ENCODE results near the gene FAM114A1. TPM values are rescaled to one million over a fixed set of nuclear protein-coding genes. Genes with fewer than 3 reads are reported as not detected.

FAM114A1 gene
- total RNA-seq, 2 donors from 2014 or later = 0.48 to 0.83 TPM

Other genes with a start within 250 kb of the FAM114A1 start
- gene KLF3, start 203.6 kb upstream of the FAM114A1 start, total RNA-seq = 1 to 10 TPM; 7.4 to 9.6 TPM
- under 1 TPM in 1 of 2 donors, not detected in 1; 0.12 TPM for gene TLR10, start 84.8 kb upstream of the FAM114A1 start, total RNA-seq
- gene TLR1, start 63.0 kb upstream of the FAM114A1 start, total RNA-seq = 1 to 10 TPM; 1.9 to 3.2 TPM
- gene TLR6, start 11.0 kb upstream of the FAM114A1 start, total RNA-seq = 1 to 10 TPM; 3.6 to 3.8 TPM
- 10 to 100 TPM; 37.2 to 56.8 TPM for gene TMEM156, start 164.6 kb downstream of the FAM114A1 start, total RNA-seq
- gene KLHL5, start 194.4 kb downstream of the FAM114A1 start, total RNA-seq = 10 to 100 TPM; 31.7 to 42.5 TPM